Muscle of leg (tissue), 11 donors: ENCODE data around the gene C2CD2. TPM values are rescaled to one million over a fixed set of nuclear protein-coding genes. Genes with fewer than 3 reads are reported as not detected.

Experiments
- DNase-seq: peaks from one replicate; pipeline ENCODE4 v3.0.0; 2013
- H3K27ac ChIP-seq: one replicate; pipeline ENCODE4 v1.5.1; 2013; ENCODE audit warnings: mild to moderate bottlenecking, low read length, control low read depth
- H3K27me3 ChIP-seq: one replicate; pipeline ENCODE4 v1.6.1; 2013; ENCODE audit warnings: low read length; ENCODE audit not compliant: control insufficient read depth, insufficient read depth
- H3K36me3 ChIP-seq: one replicate; pipeline ENCODE4 v1.6.1; 2013; ENCODE audit warnings: low read length; ENCODE audit not compliant: control insufficient read depth, insufficient read depth
- H3K4me1 ChIP-seq: one replicate; pipeline ENCODE4 v1.6.1; 2013; ENCODE audit warnings: low read length; ENCODE audit not compliant: control insufficient read depth, insufficient read depth
- H3K4me3 ChIP-seq: one replicate; pipeline ENCODE4 v1.5.1; 2013; ENCODE audit warnings: low read length, control low read depth
- H3K9me3 ChIP-seq: replicated peaks from 2 replicates; pipeline ENCODE4 v1.6.1; 2013; ENCODE audit warnings: low read depth, low read length; ENCODE audit not compliant: control insufficient read depth
- WGBS: methylation state at CpG from one replicate; pipeline ENCODE4 v1.1.5; 2013; ENCODE audit warnings: missing lambda C conversion rate; ENCODE audit not compliant: insufficient coverage; 5-methylcytosine and 5-hydroxymethylcytosine counted together
- polyA plus RNA-seq, 8 donors: library from polyadenylated mRNA; unstranded; fragments of 120-200 nt; gene quantifications; one replicate each; pipeline versions ENCODE4 v1.2.1 to v1.2.3, GENCODE V29; 2013; ENCODE audit warnings: inconsistent platforms in 1 of 8, low replicate concordance in 1 of 8; ENCODE audit not compliant: insufficient read length in 8 of 8, insufficient read depth in 1 of 8
- total RNA-seq: library from RNA; stranded (reverse); fragments of 120-200 nt; gene quantifications from one replicate; pipeline ENCODE4 v1.2.4, GENCODE V29; 2013

Gene C2CD2
- total and polyA plus RNA-seq, 9 donors = 7.2 to 11.2 (median 8.9) TPM

DNA sequence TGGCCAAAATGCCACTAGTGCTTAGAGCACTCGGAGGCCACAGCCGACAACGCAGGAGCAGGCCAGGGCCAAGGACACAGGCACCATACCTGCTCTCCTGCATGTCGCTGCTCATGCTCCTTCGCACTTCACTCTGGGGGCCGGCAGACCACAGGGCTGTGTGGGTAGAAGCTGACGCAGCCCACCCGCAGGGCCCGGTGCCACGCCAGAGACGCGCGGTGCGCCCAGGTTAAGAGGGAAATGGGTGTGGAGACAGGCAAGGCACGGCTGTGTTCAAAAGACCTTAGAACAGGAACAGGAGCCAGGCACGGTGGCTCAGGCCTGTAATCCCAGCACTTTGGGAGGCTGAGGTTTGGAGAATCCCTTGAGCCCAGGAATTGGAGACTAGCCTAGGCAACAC, 61.1 kb downstream of the C2CD2 start:
- Histone ChIP-seq H3K36me3 (peaks cover 21% of the 10 kb centered on the region), H3K27ac (no peak overlapping the region), H3K4me3 (no peak overlapping the region), H3K9me3 (no peaks in the 10 kb centered on the region), H3K4me1 (no peaks in the 10 kb centered on the region), H3K27me3 (no peaks in the 10 kb centered on the region)
- no peak for DNase-seq
- WGBS = 95% methylated on average over 16 of the region's 16 CpGs

DNA sequence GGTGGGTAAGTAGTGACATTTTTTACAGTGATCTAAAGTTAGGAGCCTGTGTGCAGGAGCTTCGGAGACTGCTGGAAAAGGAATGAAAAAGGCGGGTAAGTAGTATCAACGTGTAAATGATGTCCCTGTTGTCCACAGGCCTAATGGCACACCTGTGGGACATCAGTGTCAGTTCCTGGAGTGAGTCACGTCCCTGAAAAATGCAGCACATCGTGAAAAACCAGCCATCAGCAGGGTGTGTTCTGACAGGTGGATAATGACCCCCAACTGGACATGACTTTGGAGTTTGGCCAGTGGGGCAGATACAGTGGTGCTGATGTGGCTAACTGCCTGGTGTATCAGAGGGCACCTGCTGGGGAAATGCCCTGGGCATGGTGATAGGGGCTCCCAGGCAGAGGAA, 62.7 kb downstream of the C2CD2 start:
- Histone ChIP-seq H3K36me3 (peaks cover 19% of the 10 kb centered on the region), H3K27me3 (no peaks in the 10 kb centered on the region), H3K4me1 (no peaks in the 10 kb centered on the region), H3K9me3 (no peaks in the 10 kb centered on the region), H3K27ac (no peak overlapping the region), H3K4me3 (no peak overlapping the region)
- 69% methylated on average over 5 of the region's 5 CpGs for WGBS
- no peak for DNase-seq

GRCh38 chr21:41890355-41890754, 63.5 kb downstream of the C2CD2 start:
- no peak overlapping the region for H3K4me3 ChIP-seq
- DNase-seq = no peak
- WGBS = no CpG with 5 or more reads among the region's 6 CpGs
- H3K9me3 ChIP-seq = no peaks in the 10 kb centered on the region
- H3K27me3 ChIP-seq = no peaks in the 10 kb centered on the region
- no peak overlapping the region for H3K27ac ChIP-seq
- H3K36me3 ChIP-seq = peaks cover 19% of the 10 kb centered on the region
- no peaks in the 10 kb centered on the region for H3K4me1 ChIP-seq

- no peak for DNase-seq
- no peaks in the 10 kb centered on the region for H3K27me3 ChIP-seq
- no peak overlapping the region for H3K4me3 ChIP-seq
- no peaks in the 10 kb centered on the region for H3K4me1 ChIP-seq
- H3K9me3 ChIP-seq = no peaks in the 10 kb centered on the region
- peaks cover 13% of the 10 kb centered on the region for H3K36me3 ChIP-seq
- H3K27ac ChIP-seq = no peak overlapping the region
- WGBS = 88% methylated on average over 12 of the region's 13 CpGs
These were observed 65.0 kb downstream of the C2CD2 start for GRCh38 chr21:41888749-41889376.

DNA sequence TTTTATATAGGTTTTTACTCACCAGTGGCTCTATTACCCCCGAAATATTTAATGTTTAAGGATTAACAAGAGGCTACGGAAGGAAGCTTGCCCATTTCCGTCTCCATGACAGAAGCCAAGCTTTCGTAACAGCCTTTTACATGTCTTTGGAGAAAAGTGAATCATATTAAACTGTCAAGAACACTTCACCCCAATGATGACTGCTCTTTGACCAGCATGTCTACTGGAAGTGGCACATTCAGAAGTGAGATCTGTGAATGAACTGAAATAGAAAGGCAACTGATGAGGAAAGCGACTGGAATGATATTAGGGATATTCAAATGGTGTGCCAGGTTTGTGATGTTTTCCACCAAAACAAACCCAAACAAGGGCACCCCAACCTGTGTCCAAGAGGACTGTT, 66.2 kb downstream of the C2CD2 start:
- H3K4me3 ChIP-seq = no peak overlapping the region
- no peaks in the 10 kb centered on the region for H3K27me3 ChIP-seq
- H3K36me3 ChIP-seq = peaks cover 11% of the 10 kb centered on the region
- WGBS = no CpG with 5 or more reads among the region's 5 CpGs
- no peaks in the 10 kb centered on the region for H3K9me3 ChIP-seq
- H3K27ac ChIP-seq = no peak overlapping the region
- no peak for DNase-seq
- H3K4me1 ChIP-seq = no peaks in the 10 kb centered on the region

DNA sequence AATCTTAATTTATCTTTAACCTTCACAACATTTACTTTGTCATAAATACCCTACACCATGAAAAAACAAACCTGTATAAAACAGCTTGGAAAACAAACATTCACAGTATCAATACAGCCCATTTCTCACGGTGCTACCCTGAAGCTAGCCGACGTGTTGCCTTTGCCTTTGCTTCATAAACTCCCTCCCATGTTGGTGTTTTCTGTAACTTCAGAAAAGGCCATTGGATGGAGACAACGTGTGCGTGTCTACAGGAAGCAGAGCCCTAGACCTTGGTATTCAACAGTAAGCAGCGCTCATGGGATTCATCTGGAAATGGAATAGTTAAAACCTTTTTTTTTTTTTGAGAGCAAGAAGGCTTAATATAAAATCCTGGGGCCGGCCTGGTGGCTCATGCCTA, 67.5 kb downstream of the C2CD2 start:
- Histone ChIP-seq H3K4me1 (no peaks in the 10 kb centered on the region), H3K36me3 (peaks cover 4% of the 10 kb centered on the region), H3K4me3 (no peak overlapping the region), H3K27me3 (no peaks in the 10 kb centered on the region), H3K27ac (no peak overlapping the region), H3K9me3 (no peaks in the 10 kb centered on the region)
- 57% methylated on average over 4 of the region's 7 CpGs for WGBS
- DNase-seq = no peak

DNA sequence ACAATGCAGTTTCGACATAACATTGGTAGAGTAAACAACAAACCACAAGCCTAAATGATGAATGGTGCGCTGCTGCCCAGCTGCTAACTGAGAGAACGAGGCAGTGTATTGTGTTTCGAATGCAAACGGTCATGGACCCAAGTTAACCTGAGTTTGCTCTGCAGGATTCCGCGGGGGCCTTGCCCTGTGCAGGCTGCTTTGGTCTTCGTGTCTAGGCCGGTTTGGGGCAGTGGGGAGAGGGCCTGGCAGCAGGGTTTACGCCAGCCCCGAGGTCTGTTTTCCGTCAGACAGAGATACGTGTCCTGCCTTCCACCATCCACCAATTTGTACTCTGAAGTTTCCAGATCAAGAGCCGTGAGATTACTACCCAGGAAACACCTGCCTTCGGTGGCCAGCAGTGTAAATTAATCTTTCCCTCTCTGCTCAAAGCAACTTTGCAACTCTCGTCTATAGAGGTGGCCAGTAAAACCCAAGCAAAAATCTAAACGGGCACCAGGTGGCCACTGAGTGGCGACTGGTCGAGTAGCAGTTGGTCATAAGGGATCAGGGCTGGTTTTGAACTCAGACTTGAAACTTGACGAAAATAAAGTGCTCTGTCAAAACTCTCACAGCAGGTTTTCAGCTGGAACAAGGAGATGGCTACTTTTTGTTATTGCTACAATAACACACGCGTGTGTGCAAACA, 68.3 kb downstream of the C2CD2 start:
- 40% methylated on average over 9 of the region's 22 CpGs for WGBS
- H3K9me3 ChIP-seq = no peaks in the 10 kb centered on the region
- H3K4me3 ChIP-seq = no peak overlapping the region
- H3K27ac ChIP-seq = no peak overlapping the region
- H3K27me3 ChIP-seq = no peaks in the 10 kb centered on the region
- peaks cover 4% of the 10 kb centered on the region for H3K36me3 ChIP-seq
- no peaks in the 10 kb centered on the region for H3K4me1 ChIP-seq
- DNase-seq = no peak

DNA sequence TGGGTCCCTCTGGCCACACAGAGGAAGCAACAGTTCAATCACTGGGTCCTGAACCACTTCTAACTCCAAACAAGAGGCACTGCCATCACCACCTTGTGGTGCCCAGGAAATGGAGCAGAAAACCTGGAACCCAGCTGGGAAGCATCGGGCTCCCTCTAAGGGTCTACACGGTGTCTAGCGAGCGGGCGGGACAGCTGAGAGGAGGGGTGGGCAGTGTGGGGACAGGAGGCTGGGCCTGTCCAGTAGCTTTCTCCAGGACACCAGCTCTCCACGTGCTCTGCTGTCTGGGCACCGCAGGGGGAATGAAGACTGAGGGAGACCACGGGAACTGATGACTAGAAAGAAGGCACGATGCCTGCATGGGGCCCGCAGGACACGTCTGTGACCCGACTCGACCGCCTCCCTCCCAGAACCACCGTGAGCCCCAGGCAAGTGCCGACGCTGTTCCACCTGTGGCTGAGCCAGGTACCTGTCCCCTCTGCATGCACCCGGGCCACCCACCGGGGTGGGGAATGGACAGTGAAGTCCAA, 69.3 kb downstream of the C2CD2 start:
- WGBS = 88% methylated on average over 16 of the region's 19 CpGs
- Histone ChIP-seq H3K27ac (no peak overlapping the region), H3K9me3 (no peaks in the 10 kb centered on the region), H3K4me1 (peaks cover 3% of the 10 kb centered on the region), H3K36me3 (peaks cover 4% of the 10 kb centered on the region), H3K4me3 (no peak overlapping the region), H3K27me3 (no peaks in the 10 kb centered on the region)
- no peak for DNase-seq

GRCh38 chr21:41883582-41883981, 70.2 kb downstream of the C2CD2 start:
- H3K4me1 ChIP-seq = peaks cover 3% of the 10 kb centered on the region
- no peak overlapping the region for H3K4me3 ChIP-seq
- DNase-seq = no peak
- H3K27ac ChIP-seq = no peak overlapping the region
- H3K27me3 ChIP-seq = no peaks in the 10 kb centered on the region
- no peaks in the 10 kb centered on the region for H3K9me3 ChIP-seq
- H3K36me3 ChIP-seq = peaks cover under 1% of the 10 kb centered on the region
- WGBS = 100% methylated on average over 1 of the region's 5 CpGs

DNA sequence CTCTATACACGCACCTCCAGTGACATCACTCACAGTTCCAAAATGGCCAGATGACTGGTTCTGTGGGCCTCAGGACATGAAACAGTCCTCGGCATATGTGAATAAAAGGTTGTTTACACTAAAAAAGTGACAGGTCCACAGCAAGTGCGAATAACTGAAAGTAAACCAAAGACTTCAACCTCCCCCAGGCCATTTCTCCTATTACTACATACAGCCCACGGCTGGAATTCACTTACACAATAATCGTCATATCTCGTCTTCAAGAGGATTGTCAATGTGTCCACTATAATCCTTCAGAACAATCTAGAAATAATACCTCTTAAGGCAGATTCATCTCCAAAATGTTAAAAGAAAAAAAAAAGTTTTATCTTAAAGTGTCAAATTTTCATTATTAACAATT, 72.8 kb downstream of the C2CD2 start:
- no peaks in the 10 kb centered on the region for H3K36me3 ChIP-seq
- no peak for DNase-seq
- WGBS = 100% methylated on average over 1 of the region's 6 CpGs
- H3K4me3 ChIP-seq = no peak overlapping the region
- no peak overlapping the region for H3K27ac ChIP-seq
- no peaks in the 10 kb centered on the region for H3K27me3 ChIP-seq
- H3K4me1 ChIP-seq = peaks cover 11% of the 10 kb centered on the region
- no peaks in the 10 kb centered on the region for H3K9me3 ChIP-seq
